Gastroesophageal sphincter (tissue), 4 donors: Measurements from ENCODE around the gene KNCN. TPM values are rescaled to one million over a fixed set of nuclear protein-coding genes. Genes with fewer than 3 reads are reported as not detected.

ENCODE experiments used
- ATAC-seq: fragments of 150-250 bp; one replicate; pipeline ENCODE4 v1.9.1; 2016; ENCODE audit warnings: mild to moderate bottlenecking, moderate library complexity
- H3K27ac ChIP-seq, 4 donors: fragments of 200-600 bp; sonication (generic) in 3 of 4; 1 replicate in 3 of 4; 2 replicates in 1 of 4; pipeline ENCODE4 v1.5.1; 2016 to 2019
- H3K27me3 ChIP-seq: fragments of 200-600 bp; sonication (generic); one replicate; pipeline ENCODE4 v1.5.1; 2019
- H3K36me3 ChIP-seq, 2 donors: fragments of 200-600 bp; sonication (generic); one replicate each; pipeline ENCODE4 v1.5.1; 2019; ENCODE audit warnings: control low read depth in 1 of 2
- H3K4me1 ChIP-seq, 3 donors: fragments of 200-600 bp; sonication (generic); 1 replicate in 2 of 3; 2 replicates in 1 of 3; pipeline ENCODE4 v1.5.1; 2016 to 2019; ENCODE audit warnings: control low read depth in 2 of 3
- H3K4me3 ChIP-seq, 2 donors: fragments of 200-600 bp; sonication (generic); one replicate each; pipeline ENCODE4 v1.5.1; 2019; ENCODE audit warnings: mild to moderate bottlenecking in 1 of 2, moderate library complexity in 1 of 2
- H3K9me3 ChIP-seq, 3 donors: fragments of 200-600 bp; sonication (generic); one replicate each; pipeline ENCODE4 v1.5.1; 2017 to 2019; ENCODE audit warnings: control low read depth in 2 of 3
- EP300 ChIP-seq: sonication (generic); formaldehyde crosslinking; IDR thresholded peaks from one replicate; pipeline ENCODE4 v1.6.1; 2017; ENCODE audit warnings: antibody characterized with exemption, mild to moderate bottlenecking
- POLR2A ChIP-seq, 2 donors: fragments of 450-650 bp; IDR thresholded peaks; one replicate each; pipeline ENCODE4 v1.6.1; 2017; ENCODE audit warnings: antibody characterized with exemption in 2 of 2, mild to moderate bottlenecking in 2 of 2, moderate library complexity in 1 of 2
- POLR2AphosphoS5 ChIP-seq: sonication (generic); formaldehyde crosslinking; IDR thresholded peaks from one replicate; pipeline ENCODE4 v1.6.1; 2017; ENCODE audit warnings: antibody characterized with exemption
- WGBS, 2 donors: methylation state at CpG; one replicate each; pipeline ENCODE4 v1.1.5; 2018; ENCODE audit warnings: low coverage in 1 of 2; 5-methylcytosine and 5-hydroxymethylcytosine counted together
- total RNA-seq, 4 donors: library from RNA; depleted of rRNA; stranded (reverse); fragments of >200 nt; gene quantifications; one replicate each; pipeline ENCODE4 v1.1.0, GENCODE V29; 2016
- TF ChIP-seq, protein P1 (sequence below), 4 experiments: fragments of 200-600 bp in 2 of 4; fragments of 450-650 bp in 2 of 4; sonication (generic) in 1 of 4; IDR thresholded peaks; one replicate each; pipeline ENCODE4 v1.5.1; 2017 to 2019; ENCODE audit warnings: antibody characterized with exemption in 4 of 4, mild to moderate bottlenecking in 2 of 4, moderate library complexity in 2 of 4

Gene KNCN
- total RNA-seq, 4 donors from 2014 or later, result not detected

DNA sequence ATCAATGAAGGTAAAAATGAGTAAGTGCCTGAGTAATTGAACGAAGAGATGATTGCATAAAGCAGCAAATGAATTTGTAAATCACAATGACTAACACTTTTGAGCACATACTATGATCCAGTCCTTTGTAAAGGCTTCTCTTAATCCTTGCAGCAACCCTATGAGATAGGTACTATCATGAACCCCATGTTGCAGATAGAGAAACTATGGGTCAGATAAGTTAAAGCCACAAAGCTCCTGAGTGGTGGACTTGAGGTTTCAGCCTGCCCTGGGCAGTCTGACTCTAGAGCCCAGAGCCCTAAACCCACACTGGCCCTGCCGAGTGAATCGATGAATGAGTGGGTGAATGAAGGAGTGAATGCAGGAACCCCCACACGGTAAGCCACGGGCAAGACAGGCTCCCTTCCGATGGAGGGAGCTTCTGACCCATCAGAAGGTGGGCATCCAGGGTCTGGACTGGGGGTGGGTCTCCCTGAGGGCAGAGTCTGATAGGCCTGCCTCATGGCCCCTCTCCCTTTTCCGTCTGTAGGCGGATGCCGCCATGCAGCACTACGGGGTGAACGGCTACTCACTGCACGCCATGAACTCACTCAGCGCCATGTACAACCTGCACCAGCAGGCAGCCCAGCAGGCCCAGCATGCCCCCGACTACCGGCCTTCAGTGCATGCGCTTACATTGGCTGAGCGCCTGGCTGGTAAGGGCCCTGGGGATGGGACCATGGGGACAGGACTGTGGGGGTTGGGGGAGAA lies 44.8 kb downstream of the KNCN start:
- ATAC-seq, result no peak
- TF ChIP-seq EP300 (no peak), POLR2A (IDR thresholded peaks at IDR 0.05) (no peak), POLR2AphosphoS5 (no peak)
- TF ChIP-seq, protein P1, sequence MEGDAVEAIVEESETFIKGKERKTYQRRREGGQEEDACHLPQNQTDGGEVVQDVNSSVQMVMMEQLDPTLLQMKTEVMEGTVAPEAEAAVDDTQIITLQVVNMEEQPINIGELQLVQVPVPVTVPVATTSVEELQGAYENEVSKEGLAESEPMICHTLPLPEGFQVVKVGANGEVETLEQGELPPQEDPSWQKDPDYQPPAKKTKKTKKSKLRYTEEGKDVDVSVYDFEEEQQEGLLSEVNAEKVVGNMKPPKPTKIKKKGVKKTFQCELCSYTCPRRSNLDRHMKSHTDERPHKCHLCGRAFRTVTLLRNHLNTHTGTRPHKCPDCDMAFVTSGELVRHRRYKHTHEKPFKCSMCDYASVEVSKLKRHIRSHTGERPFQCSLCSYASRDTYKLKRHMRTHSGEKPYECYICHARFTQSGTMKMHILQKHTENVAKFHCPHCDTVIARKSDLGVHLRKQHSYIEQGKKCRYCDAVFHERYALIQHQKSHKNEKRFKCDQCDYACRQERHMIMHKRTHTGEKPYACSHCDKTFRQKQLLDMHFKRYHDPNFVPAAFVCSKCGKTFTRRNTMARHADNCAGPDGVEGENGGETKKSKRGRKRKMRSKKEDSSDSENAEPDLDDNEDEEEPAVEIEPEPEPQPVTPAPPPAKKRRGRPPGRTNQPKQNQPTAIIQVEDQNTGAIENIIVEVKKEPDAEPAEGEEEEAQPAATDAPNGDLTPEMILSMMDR (IDR thresholded peaks at IDR 0.05), result no peak
- no peak overlapping the region for H3K27ac ChIP-seq
- H3K4me3 ChIP-seq, result no peak overlapping the region
- 75 to 94% methylated on average over 5 to 6 of the region's 17 CpGs for WGBS, 2 donors
- H3K27me3 ChIP-seq, result peaks cover 31% of the 10 kb centered on the region
- H3K4me1 ChIP-seq, result no peaks in the 10 kb centered on the region
- no peaks in the 10 kb centered on the region for H3K36me3 ChIP-seq
- no peaks in the 10 kb centered on the region for H3K9me3 ChIP-seq

DNA sequence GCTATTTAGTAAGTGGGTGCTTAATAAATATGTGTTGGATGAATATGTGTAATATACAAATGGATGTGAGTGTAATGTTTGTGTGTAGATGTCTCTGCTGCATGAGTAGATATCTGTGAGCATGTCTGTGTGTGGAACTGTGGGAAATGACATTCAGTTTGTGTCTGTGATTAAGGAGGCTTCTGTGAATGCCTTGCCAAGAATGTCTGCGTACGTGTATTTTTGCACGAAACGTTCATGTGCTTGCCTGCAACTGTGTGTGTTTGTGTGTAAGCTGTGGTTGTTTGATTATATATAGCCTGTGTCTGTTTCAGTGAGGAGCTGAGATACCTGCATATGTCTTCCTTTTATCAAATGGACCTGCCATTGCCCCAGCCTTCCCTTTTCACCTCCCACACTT lies 48.0 kb downstream of the KNCN start:
- H3K27ac ChIP-seq, result no peak overlapping the region
- no peak overlapping the region for H3K4me3 ChIP-seq
- TF ChIP-seq EP300 (no peak), POLR2AphosphoS5 (no peak), POLR2A (IDR thresholded peaks at IDR 0.05) (no peak)
- TF ChIP-seq, protein P1 (IDR thresholded peaks at IDR 0.05), result no peak
- H3K27me3 ChIP-seq, result peaks cover 18% of the 10 kb centered on the region
- no peaks in the 10 kb centered on the region for H3K36me3 ChIP-seq
- H3K9me3 ChIP-seq, result no peaks in the 10 kb centered on the region
- no peak for ATAC-seq
- 42 to 71% methylated on average over 4 of the region's 4 CpGs for WGBS, 2 donors
- H3K4me1 ChIP-seq, result no peaks in the 10 kb centered on the region

DNA sequence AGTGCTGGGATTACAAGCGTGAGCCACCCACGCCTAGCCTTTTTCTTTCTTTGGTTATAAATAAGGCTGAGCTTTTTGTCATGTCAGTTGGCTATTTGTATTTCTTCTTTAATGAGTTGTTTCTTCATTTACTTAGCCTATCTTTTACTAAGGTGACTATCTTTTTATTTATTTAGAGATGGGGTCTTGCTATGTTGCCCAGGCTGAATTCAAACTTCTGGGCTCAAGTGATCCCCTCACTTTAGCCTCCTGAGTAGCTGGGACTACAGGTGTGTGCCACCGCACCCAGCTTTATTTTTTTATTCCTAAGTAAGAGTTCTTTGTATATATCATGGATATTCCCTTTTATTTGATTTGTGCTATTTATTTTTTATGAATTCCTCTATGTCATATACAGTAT lies 49.9 kb downstream of the KNCN start:
- ATAC-seq, result no peak
- no peak overlapping the region for H3K27ac ChIP-seq
- 94% methylated on average over 3 of the region's 3 CpGs; no CpG with 5 or more reads in 1 of the 2 donors for WGBS, 2 donors
- no peak overlapping the region for H3K4me3 ChIP-seq
- no peaks in the 10 kb centered on the region for H3K36me3 ChIP-seq
- no peaks in the 10 kb centered on the region for H3K4me1 ChIP-seq
- no peaks in the 10 kb centered on the region for H3K9me3 ChIP-seq
- H3K27me3 ChIP-seq, result peaks cover 31% of the 10 kb centered on the region
- TF ChIP-seq, protein P1 (IDR thresholded peaks at IDR 0.05), result no peak
- TF ChIP-seq POLR2AphosphoS5 (no peak), POLR2A (IDR thresholded peaks at IDR 0.05) (no peak), EP300 (no peak)

DNA sequence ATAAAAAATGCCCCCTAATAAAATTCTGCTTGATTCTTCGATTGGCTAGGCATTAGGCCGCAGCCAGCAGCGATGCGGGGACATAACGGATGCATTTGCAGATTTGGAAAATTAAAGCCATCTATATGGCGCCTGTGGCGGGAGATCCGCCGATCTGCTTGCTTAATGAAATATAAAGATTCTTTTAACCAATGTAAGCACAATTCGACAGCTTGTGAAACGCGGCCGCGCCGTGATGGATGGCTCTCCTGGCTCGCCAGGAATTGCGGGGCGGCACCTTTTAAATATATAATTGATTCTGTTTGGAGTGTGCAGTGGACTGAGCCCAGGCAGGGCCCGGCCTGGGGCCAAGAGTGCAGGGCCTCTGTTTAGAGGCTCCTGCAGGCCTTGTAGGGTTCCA lies 53.8 kb downstream of the KNCN start:
- no peak for ATAC-seq
- Histone ChIP-seq H3K27me3 (peaks cover 58% of the 10 kb centered on the region), H3K4me3 (no peak overlapping the region), H3K27ac (no peak overlapping the region), H3K9me3 (no peaks in the 10 kb centered on the region), H3K36me3 (no peaks in the 10 kb centered on the region), H3K4me1 (no peaks in the 10 kb centered on the region)
- WGBS, 2 donors, result 77 to 82% methylated on average over 7 to 18 of the region's 19 CpGs
- no peak for TF ChIP-seq POLR2A (IDR thresholded peaks at IDR 0.05)
- TF ChIP-seq, protein P1 (IDR thresholded peaks at IDR 0.05), result no peak
- TF ChIP-seq EP300, result no peak
- TF ChIP-seq POLR2AphosphoS5, result no peak

DNA sequence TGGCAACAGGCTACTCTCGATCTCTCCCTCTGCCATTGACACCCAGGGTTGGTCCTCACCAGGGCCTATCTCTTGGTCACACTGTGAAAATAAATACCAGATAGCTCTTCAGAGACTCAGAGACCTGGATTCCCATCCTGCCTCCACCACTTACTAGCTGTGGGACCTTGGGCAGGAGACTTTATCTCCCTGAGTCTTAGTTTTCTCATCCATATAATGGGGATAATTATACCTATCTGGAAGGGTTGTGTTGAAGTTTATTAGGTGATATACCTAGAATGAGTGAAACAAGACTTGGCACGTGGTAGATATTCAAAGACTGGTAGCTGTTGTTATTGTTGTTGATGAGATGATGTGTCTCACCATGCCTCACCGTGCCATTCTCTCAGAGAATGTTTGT lies 54.4 kb downstream of the KNCN start:
- H3K9me3 ChIP-seq, result no peaks in the 10 kb centered on the region

More for the DNA sequence above, 54.4 kb downstream of the KNCN start:
- Histone ChIP-seq H3K36me3 (no peaks in the 10 kb centered on the region), H3K4me1 (no peaks in the 10 kb centered on the region), H3K27ac (no peak overlapping the region), H3K4me3 (no peak overlapping the region), H3K27me3 (peaks cover 58% of the 10 kb centered on the region)
- ATAC-seq, result no peak
- TF ChIP-seq POLR2AphosphoS5 (no peak), EP300 (no peak), POLR2A (IDR thresholded peaks at IDR 0.05) (no peak)
- TF ChIP-seq, protein P1 (IDR thresholded peaks at IDR 0.05), result no peak
- 74 to 89% methylated on average over 2 to 3 of the region's 3 CpGs for WGBS, 2 donors
